Measurements from ENCODE around the gene FAM163A.
"Not testable (repeated sequence)": the region's sequence is repeated elsewhere in the genome, so short reads cannot be mapped to it uniquely, and the experiment has no call there.

FAM163A gene

DNA sequence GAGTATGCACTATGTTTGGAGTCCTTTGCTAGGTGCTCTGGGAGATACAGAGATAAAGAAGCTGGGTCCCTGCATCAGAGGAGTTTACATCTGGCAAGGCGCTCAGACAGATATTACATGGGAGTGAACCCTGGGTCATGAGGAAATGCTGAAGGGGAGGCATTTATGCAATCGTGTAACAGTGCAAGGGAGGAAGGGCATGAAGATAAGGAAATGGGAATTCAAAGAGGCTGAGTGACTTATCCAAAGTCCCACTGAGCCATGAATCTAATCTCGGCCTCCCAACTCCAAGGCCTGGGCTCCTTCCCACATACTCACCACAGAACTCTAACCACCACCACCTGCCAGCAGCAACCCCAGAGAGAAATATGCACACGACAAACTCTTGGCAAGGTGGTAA is 51.6 kb downstream of the FAM163A start:
- peak; percentile 97 for DNase-seq

DNA sequence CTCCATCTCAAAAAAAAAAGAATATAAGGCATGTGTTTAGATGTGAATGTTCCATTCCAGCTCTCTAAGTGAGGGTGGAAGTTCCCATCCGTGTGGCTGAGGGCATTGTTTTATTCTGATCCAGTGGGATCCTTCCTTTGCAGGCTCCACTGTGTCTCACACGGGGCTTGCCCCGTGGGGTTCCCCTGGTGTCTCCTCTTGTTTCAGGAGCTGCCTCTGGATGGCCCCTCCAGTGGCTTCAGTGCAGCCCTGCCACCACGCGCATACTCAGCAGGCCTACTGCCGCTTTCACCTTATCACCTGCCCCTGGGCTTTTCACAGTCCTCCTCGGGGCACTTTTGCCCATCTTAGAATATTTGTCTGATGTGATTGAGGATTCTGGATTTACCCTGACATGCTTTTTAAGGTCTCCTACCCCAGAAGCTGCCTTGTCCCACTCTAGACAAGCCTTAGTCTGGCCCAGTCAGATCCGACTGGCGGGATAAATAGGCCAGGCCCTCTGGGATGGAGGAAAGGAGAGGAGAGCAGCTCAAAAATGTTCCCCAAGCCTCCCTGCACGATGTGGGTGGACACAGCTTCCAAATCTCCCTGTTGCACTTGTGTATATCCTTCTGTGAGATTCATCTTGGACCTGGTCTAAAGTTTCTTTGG is 55.2 kb downstream of the FAM163A start:
- DNase-seq, result no peak

DNA sequence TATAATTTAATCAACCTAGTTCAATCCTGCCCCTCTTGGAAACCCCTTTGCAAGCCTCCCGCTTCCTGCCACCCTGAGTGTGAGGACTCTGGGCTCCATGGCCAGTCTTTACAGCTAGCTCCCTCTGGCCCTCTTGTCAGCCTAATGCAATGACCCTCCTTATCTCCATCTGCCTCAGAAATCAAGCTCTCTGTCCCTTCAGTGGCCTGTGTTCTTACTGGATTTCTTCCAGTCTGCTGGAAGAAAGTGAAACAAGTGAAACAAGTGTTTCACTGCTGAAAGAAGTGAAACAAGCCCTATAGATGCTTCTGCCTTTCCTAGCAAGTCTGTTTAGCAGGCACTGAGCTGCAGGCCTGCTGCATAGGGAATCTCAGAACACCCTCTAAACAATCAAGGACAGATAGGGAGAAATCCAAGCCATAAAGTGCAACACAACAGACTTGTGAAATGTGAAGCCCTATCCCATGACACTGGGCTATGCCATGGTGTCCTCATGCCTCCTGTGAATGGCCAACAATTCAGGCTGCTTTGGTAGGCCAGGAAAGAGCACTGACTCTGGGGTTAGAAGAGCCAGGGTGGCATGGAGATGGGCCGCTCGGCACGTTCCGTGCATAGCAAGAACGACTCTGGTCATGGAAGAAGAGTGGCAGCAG is 55.9 kb downstream of the FAM163A start:
- DNase-seq, result no peak

DNA sequence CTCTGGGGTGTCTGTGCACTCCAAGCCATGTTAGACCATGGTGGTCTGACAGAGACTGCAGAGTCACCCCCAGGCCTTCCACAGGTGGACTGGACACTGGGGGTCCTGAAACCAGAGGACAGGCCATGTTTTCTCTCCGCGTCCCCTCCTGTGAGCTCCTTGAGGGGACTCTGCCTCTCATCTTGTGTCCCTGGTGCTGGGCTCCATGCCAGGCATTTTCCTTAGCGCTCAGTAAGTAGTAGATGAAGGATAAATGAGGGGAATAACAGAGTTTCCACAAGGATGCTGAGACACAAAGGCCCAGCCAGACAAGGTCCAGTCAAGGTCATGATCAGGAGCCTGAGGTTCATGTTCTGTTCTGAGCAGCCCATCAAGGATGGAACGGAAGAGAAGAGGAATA is 57.4 kb downstream of the FAM163A start:
- no peak for DNase-seq

DNA sequence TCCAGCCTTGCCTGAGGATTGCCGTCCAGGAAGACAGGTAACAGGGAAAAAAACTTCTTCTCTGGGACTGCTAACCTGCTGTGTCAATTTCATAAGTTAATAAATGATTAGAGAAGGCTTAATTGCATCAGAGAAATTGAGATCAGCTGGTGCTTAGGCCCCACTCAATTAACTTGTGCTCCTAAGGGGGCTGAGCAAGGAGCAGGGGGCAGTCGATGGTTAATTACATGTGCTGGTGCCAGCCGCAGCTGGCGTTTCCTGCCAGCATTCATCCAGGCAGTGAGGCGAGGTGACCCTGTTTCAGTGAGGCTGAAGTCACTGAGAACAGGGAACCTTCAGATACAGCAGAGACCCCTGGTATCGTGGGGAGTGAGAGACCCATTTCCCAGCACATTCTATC is 60.0 kb downstream of the FAM163A start:
- no peak for DNase-seq

DNA sequence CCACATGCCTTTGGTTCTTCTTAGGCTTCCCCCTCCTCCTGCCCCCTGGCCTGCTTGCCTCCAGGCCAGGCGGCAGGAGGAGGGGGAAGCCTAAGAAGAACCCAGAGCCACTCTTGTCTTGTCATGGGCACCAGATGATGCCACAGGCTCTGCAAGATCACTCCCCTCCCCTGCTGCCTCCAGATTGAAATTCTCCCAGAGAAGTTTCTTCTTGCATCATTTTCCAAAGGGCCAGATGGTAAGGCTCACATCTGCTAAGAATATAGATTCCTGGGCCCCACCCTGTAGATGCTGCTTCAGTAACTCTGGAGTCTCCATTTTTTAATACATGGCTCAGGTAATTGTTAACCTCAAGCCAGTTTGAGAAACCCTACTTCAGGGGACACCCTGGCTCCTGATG is 60.8 kb downstream of the FAM163A start:
- no peak for DNase-seq

DNA sequence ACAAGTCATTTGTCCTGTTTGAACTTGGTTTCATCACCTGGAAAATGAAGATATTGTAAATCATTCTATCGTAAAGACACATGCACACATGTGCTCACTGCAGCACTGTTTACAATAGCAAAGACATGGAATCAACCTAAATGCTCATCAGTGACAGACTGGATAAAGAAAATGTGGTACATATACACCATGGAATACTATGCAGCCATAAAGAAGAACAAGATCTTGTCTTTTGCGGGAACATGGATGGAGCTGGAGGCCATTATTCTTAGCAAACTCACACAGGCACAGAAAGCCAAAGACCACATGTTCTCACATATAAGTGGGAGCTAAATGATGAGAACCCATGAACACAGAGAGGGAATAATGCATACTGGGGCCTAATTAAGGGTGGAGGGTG is 61.3 kb downstream of the FAM163A start:
- DNase-seq, result not testable (repeated sequence)

DNA sequence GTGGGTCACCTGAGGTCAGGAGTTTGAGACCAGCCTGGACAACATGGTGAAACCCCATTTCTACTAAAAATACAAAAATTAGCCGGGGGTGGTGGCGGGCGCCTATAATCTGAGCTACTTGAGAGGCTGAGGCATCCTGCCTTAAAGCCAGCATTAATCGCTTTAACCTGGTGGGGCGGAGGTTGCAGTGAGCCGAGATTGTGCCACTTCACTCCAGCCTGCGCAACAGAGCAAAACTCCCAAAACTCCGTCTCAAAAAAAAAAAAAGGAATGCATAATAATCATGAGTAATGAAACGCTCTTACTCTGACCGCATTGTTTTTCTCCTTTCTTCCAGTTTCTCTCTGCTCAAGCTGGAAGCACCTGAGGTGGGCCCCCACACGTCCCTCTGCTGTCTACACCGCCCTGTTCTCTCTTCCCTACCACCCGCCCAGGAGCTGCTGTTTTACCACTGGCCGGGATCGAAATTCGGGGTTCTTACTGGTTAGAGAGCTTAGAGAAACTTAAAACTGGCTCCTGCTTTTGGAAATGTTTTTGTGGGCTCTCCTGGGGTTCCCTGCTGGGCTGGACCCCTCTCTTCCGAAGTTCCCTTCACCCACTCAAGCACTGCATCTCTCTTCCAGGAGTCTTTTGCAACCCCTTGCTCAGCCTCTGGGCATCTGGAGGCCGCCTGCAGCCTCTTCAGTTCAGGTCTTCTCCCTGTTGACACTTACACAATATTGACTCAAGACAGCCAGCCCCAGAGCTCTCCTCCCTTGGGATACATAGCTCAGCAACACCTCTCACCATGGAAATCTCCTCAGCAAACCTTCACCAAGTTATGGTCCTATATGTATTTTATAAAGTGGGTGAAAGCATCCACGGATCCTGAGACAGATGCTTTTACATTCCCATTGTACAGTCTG is 62.5 kb downstream of the FAM163A start:
- no peak for DNase-seq

DNA sequence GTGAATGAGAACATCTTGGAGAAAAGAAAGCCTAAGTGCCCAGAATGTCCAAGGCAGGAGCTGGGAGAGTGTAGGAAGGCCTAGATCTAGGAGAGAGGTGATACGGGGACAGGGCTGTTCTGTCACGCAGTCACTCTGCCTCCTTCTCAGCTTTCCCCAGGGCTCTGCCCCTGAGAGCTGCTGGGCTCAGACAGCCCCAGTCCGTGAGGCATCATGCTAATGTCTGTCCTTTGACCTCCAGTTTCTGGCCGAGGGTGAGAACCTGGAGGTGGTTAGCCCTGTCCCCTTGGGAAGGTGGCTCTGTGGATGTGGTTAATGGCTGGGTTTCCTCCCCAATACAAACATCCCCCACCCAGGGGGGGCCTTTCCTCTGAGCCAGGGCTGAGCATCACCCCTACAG is 63.2 kb downstream of the FAM163A start:
- no peak for DNase-seq

DNA sequence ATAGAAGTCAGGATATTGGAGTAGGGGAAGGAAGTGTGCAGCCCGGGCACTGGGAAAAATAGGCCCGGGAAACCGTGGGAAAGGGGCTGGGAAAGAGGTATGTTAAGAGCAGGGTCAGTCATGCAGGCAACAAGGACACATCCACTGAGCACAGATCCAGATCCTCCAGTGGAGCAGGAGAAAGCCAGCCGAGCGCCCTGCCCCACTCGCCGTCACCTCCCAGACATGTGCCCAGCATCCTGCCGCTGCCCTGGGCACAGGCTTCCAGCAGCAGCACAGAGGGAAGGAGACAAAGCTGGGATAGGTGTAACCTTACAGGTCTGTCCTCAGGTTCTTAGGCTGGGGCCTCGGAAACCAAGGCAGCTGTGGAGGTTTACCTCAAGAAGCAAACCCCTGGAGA is 64.2 kb downstream of the FAM163A start:
- no peak for DNase-seq

DNA sequence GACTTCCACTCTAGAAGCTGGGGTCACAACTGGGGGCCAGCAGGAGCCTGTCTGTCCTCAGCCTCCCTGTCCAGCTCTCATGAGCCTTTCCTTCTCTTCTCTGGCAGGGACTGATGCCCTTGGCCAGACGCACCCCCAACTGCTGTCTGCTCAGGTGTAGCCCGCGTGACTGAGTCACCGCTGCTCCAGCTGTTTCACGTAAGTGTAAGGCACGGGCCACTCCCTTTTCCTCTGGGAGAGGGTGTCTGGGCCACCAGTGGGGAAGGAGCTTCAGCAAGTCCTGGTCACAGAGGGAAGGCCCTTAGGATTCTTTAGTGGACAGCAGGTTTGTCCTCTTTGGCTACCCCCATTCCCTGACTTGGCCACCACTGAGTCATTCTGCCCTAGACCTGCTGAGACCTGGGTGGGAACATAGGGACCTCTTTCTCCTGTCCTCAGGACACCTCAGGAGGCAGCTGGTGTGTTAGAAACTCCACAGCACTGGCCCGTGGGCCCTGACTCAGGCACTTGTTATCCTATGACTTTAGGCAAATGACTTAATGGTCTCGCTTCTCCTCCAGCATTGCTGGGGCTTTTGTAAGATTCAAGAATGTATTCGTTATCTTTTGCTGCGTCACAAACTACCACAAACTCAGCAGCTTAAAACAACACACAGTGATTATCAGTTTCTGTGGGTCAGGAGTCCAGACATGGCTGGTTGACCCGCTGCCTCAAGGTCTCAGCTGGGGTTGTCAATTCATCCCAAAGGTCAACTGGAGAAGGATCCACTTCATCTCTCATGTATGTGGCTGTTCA is 64.8 kb downstream of the FAM163A start:
- peak; percentile 98 for DNase-seq

DNA sequence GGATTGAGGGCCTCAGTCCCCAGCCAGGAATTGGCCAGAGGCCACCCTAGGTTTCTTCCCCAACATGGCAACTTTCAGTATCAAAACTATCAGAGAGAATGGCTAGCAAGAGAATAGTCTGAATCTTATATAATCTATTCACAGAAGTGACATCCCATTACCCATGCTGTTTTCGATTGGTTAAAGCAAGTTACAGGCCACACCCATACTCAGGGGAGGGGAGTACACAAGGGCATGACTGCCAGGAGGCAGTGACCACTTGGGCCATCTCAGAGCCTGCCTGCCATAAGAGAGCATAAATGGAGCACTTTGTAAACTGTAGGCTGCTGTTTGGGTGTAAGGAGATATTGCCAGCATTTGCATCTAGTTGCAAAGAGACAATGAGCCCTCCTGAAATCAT is 65.4 kb downstream of the FAM163A start:
- peak; percentile 35 for DNase-seq

DNA sequence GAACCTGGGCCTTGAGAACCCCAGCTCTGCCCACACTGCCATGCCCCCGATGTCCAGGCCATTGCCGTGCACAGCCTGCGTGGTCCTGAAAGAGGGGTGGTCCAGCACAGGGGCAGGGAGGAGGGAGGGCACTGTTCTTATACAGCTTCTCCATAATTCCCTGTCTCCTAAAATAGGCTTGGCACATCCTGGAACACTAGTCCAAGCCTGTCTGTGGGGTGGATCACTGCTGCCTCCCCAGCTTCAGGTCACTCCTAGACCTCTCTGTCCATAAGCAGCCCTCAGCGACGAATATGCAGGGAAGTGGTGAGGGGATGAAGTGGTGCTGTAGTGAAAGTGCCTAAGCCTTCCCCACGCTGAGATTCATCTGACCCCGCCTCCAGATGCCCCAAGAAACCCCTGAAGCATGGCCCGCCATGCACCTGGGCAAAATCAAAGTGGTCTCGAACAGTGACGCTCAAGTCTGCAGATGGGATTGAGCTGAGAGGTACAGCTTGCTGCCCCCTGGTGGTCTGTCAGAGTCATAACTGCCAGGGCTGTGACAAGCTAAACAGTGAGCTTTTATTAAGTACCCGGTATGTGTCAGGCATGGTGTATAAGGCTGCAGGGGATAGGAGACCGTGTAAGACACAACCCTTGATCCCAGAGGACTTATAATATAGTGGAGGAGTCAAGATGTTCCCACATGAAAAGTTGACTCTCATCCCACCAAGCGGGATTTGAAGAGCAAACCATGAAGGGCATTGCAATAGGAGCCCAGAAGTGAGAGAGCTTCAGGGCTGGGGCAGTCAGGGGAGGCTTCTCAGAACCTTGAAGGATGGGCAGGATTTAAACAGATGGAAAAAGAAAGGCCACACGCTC is 66.6 kb downstream of the FAM163A start:
- DNase-seq, result peak; percentile 60

DNA sequence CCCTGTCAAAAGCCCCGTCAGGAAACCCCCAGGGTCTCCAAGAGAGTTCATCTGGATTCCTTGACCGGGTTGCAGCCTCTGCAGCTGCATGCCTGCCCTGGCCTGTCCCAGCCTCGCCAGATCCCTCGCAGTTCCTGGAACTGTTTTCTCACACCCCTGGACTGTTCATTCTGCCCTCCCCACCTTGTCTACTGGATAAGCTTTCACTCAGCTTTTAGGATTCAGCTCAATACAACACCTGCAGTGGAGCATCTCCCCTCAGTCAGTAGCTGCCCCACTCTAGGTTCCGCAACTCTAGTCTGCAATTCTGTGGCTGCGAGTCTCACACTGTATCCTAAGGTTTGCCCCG is 67.2 kb downstream of the FAM163A start:
- no peak for DNase-seq

DNA sequence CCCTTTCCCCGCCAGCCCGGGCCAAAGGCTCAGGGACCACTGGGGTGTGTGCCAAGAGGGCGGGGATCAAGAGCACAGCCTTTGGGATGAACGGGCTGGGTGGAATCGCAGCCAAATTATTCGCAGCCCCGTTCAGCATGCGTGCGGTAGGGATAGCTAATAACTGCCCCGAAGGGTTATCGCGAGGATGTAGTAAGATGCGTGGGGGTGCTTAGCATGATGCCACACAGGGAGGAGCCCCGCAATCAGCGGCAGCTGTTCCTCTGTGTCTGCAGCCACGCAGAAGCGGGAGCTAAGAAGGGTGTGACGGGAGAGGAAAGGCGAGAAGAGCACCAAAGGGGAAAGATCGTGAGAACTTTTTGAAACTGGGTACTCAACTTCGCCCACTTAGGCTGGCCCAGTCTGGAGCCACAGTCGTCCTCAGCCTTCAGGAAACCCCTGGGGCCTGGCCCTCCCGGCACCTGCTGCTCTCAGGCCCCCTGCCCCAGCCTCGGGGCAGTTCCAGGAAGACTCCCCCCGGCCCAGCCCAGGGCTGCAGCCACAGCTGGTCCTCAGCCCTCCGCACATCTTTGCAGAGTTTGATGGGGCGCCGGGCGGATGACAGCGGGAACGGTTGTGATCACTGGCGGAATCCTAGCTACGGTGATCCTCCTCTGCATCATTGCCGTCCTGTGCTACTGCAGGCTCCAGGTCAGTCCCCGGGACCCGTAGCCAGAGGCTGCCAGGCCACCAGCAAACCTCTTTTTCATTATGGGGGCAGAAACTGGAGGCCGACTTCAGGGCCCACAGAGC is 69.6 kb downstream of the FAM163A start:
- no peak for DNase-seq

DNA sequence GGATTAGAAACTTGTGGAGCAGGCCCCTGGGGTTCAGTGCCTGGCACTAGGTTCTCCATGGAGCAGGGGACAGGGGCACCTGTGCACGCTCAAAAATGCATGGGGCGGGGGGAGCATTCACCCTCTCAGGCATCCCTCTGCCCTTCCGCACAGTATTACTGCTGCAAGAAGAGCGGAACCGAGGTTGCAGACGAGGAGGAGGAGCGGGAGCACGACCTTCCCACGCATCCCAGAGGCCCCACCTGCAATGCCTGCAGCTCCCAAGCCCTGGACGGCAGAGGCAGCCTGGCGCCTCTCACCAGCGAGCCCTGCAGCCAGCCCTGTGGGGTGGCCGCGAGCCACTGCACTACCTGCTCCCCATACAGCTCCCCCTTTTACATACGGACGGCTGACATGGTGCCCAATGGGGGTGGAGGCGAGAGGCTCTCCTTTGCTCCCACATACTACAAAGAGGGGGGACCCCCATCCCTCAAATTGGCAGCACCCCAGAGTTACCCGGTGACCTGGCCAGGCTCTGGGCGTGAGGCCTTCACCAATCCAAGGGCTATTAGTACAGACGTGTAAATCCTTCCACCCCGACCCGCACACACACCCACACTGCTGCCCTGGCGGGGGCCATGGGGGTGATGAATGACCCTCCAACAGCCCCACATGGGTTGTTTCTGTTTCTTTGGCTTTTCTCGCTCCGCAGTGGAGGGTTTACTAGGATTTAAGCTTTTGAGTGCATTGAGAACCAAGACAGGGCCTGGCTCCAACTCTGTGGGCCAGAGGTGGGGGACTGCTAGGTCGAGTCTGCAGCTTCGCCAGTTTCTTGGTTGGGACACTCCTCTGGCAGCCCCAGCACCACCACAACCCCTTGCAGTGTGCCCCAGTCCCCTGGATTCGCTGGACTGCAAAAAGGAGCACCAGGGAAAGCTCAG is 70.8 kb downstream of the FAM163A start:
- DNase-seq, result no peak

DNA sequence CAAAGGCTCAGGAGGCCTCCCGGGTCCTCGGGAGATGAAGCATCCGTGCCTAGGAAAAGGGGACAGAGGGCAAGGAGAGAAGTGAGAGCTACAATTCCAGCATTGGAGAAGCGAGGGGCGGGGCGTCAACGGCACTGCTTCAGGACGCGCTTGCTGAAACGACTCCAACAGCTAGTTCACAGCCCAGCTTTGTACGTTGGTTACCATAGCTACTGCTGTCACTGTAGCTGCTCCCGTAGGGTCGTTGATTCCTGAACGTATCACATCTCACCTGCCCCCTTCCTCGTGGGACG is 71.4 kb downstream of the FAM163A start:
- DNase-seq, result peak; percentile 3

DNA sequence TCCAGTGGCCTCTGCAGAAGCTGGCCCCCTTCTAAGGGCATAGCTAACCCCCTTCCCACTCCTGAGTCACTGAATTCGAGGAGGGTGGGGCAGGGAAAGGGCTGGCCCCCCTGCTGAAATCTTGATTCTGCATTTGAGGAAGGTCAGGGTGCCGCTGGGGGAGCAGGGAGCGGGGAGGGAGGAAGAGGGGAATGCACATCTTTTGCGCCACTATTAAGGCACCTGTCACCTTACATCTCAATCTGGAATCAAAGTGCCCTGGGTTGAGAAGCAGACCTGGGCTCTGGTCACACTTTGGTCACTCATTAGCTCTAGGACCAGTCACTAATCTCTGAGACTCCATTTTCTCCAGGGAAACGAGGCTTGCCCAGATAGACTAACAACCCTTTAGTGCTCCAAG is 72.5 kb downstream of the FAM163A start:
- no peak for DNase-seq

DNA sequence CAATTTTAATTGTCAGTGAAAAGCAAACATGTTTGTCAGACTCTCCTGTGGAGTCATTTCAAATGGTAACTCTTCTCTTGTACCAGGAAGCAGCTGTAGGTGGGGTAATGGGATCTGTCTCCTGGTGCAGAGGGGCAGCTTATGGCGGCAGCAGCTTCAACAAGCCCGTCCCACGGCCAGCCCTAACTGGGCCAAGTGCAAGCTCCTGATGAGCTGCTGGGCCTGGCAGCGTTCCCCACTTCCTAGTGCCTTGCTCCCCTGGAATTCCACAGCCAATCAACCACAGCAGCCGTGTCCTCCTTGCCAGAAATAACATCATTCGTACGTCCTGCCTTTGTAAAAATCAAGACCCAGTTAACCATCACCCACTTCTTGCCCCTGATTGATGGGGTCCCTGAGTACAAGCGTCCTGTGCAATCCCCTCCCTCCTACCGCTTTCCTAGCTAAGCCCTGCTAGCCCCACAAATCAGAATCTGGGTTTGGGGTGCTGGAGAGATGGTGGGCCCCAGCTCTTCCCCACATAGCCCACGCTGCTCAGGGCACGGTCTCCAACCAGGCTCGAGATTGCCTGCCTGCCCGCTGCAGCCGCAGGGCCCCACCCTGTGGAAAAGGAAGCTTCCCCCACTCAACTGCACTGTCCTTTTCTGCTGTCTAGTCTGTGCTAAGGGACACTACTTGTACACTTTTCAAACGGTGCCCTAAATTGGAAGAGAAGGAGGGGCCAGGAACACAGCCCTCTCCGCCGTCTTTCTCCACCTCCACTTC is 73.3 kb downstream of the FAM163A start:
- no peak for DNase-seq

DNA sequence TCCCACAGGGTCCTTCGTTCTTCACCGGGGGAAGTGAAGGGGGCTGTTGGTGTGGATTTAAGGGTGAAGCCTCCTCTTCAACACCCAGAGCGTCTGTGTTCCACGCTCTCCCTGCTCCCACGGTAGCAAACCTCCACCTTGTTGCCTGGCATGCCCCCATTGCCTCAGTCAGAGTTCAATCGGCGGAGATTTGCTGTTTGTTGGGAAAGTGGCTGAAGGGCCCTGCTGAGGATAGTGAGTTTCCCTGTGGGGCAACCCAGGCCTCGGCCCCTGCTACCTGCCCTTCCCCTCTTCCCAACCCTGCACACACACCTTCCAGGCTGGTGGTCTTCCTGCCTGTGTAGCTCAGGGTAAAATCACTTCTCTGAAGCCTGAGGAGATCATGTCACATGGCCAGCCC is 74.0 kb downstream of the FAM163A start:
- DNase-seq, result no peak
